ENCODE measurements around the gene AAGAB. TPM values are rescaled to one million over a fixed set of nuclear protein-coding genes. Genes with fewer than 3 reads are reported as not detected.

The AAGAB gene
- total and polyA plus RNA-seq, 2 donors (not counting 1 experiment from before 2014, with no cell fraction given) = 55.8 to 62.5 TPM

GRCh38 chr15:67280217-67280616, 25.8 kb upstream of the AAGAB start:
- DNase-seq (ENCODE audit: low read depth in 2 of 2) = no peak
- no peak overlapping the region for H3K4me3 ChIP-seq (replicated peaks in 1 of 4; ENCODE audit: control extremely low read depth in 1 of 4, insufficient read depth in 1 of 4, low read depth in 3 of 4, low read length in 4 of 4)
- no peaks in the 10 kb centered on the region for H4K20me1 ChIP-seq (ENCODE audit: control insufficient read depth, extremely low read depth, insufficient read depth, low read length)
- H3K27me3 ChIP-seq (ENCODE audit: control insufficient read depth, insufficient read depth, low read length) = no peaks in the 10 kb centered on the region
- H3K4me2 ChIP-seq (ENCODE audit: extremely low read depth, insufficient read depth, low read length) = no peak overlapping the region
- no peak overlapping the region for H3K9ac ChIP-seq (ENCODE audit: insufficient read depth, low read length)
- H3K36me3 ChIP-seq (ENCODE audit: control insufficient read depth, insufficient read depth, low read length) = no peaks in the 10 kb centered on the region
- H3K79me2 ChIP-seq (ENCODE audit: control insufficient read depth, insufficient read depth, low read length) = no peaks in the 10 kb centered on the region
- H3K9me3 ChIP-seq (ENCODE audit: control insufficient read depth, insufficient read depth, low read depth, low read length) = no peaks in the 10 kb centered on the region
- H3K27ac ChIP-seq (ENCODE audit: insufficient read depth, low read length) = no peak overlapping the region
- H3K4me1 ChIP-seq (ENCODE audit: control insufficient read depth, extremely low read depth, insufficient read depth, low read length) = no peaks in the 10 kb centered on the region
- no peak for TF ChIP-seq CTCF (conservative IDR thresholded peaks at IDR 0.05 in 1 of 2, IDR thresholded peaks at IDR 0.05 in 1 of 2; ENCODE audit: low read depth in 1 of 2, low read length in 2 of 2)
- no peak for TF ChIP-seq EZH2 (IDR thresholded peaks at IDR 0.05; ENCODE audit: low read length, missing control alignments)
- H2AFZ ChIP-seq (ENCODE audit: low read length) = no peak overlapping the region

- no peaks in the 10 kb centered on the region for H3K36me3 ChIP-seq (ENCODE audit: control insufficient read depth, insufficient read depth, low read length)
- TF ChIP-seq CTCF (conservative IDR thresholded peaks at IDR 0.05 in 1 of 2, IDR thresholded peaks at IDR 0.05 in 1 of 2; ENCODE audit: low read depth in 1 of 2, low read length in 2 of 2) (no peak), EZH2 (IDR thresholded peaks at IDR 0.05; ENCODE audit: low read length, missing control alignments) (no peak)
- H2AFZ ChIP-seq (ENCODE audit: low read length) = no peak overlapping the region
- H3K4me3 ChIP-seq (replicated peaks in 1 of 4; ENCODE audit: control extremely low read depth in 1 of 4, insufficient read depth in 1 of 4, low read depth in 3 of 4, low read length in 4 of 4) = no peak overlapping the region
- H3K4me2 ChIP-seq (ENCODE audit: extremely low read depth, insufficient read depth, low read length) = no peak overlapping the region
- no peaks in the 10 kb centered on the region for H4K20me1 ChIP-seq (ENCODE audit: control insufficient read depth, extremely low read depth, insufficient read depth, low read length)
- H3K9me3 ChIP-seq (ENCODE audit: control insufficient read depth, insufficient read depth, low read depth, low read length) = no peaks in the 10 kb centered on the region
- no peak overlapping the region for H3K9ac ChIP-seq (ENCODE audit: insufficient read depth, low read length)
- H3K27ac ChIP-seq (ENCODE audit: insufficient read depth, low read length) = no peak overlapping the region
- no peaks in the 10 kb centered on the region for H3K27me3 ChIP-seq (ENCODE audit: control insufficient read depth, insufficient read depth, low read length)
- no peaks in the 10 kb centered on the region for H3K79me2 ChIP-seq (ENCODE audit: control insufficient read depth, insufficient read depth, low read length)
- no peaks in the 10 kb centered on the region for H3K4me1 ChIP-seq (ENCODE audit: control insufficient read depth, extremely low read depth, insufficient read depth, low read length)
- DNase-seq (ENCODE audit: low read depth in 2 of 2) = no peak
These were observed 22.2 kb upstream of the AAGAB start for GRCh38 chr15:67276666-67277065.

GRCh38 chr15:67274236-67274635, 19.8 kb upstream of the AAGAB start:
- Histone ChIP-seq H4K20me1 (ENCODE audit: control insufficient read depth, extremely low read depth, insufficient read depth, low read length) (no peaks in the 10 kb centered on the region), H3K36me3 (ENCODE audit: control insufficient read depth, insufficient read depth, low read length) (no peaks in the 10 kb centered on the region), H3K9me3 (ENCODE audit: control insufficient read depth, insufficient read depth, low read depth, low read length) (no peaks in the 10 kb centered on the region), H3K4me2 (ENCODE audit: extremely low read depth, insufficient read depth, low read length) (no peak overlapping the region), H3K4me3 (replicated peaks in 1 of 4; ENCODE audit: control extremely low read depth in 1 of 4, insufficient read depth in 1 of 4, low read depth in 3 of 4, low read length in 4 of 4) (no peak overlapping the region), H3K27me3 (ENCODE audit: control insufficient read depth, insufficient read depth, low read length) (no peaks in the 10 kb centered on the region), H3K4me1 (ENCODE audit: control insufficient read depth, extremely low read depth, insufficient read depth, low read length) (no peaks in the 10 kb centered on the region), H3K79me2 (ENCODE audit: control insufficient read depth, insufficient read depth, low read length) (no peaks in the 10 kb centered on the region), H3K9ac (ENCODE audit: insufficient read depth, low read length) (no peak overlapping the region), H3K27ac (ENCODE audit: insufficient read depth, low read length) (no peak overlapping the region), H2AFZ (ENCODE audit: low read length) (no peak overlapping the region)
- no peak for DNase-seq (ENCODE audit: low read depth in 2 of 2)
- no peak for TF ChIP-seq CTCF (conservative IDR thresholded peaks at IDR 0.05 in 1 of 2, IDR thresholded peaks at IDR 0.05 in 1 of 2; ENCODE audit: low read depth in 1 of 2, low read length in 2 of 2)
- TF ChIP-seq EZH2 (IDR thresholded peaks at IDR 0.05; ENCODE audit: low read length, missing control alignments) = no peak

Data from fibroblast of lung (primary cell).